Trophoblast cell (in vitro differentiated cells and primary cell): ENCODE results near the gene ADAMTSL2.
A peak's percentile ranks its signal among the peaks of the same experiment; 100 is the strongest.

Experiments
- DNase-seq, 2 donors: peaks; one replicate each; pipeline ENCODE4 v3.0.0-alpha.2; 2016
- H2AFZ ChIP-seq: 2 replicates; pipeline ENCODE4 v1.6.1; 2013; ENCODE audit warnings: low read length, moderate library complexity, mild to moderate bottlenecking; ENCODE audit not compliant: insufficient read depth, poor library complexity
- H2AK5ac ChIP-seq: 2 replicates; pipeline ENCODE4 v1.6.1; 2013; ENCODE audit warnings: mild to moderate bottlenecking, low read length
- H2BK120ac ChIP-seq: 2 replicates; pipeline ENCODE4 v1.6.1; 2013; ENCODE audit warnings: low read length, mild to moderate bottlenecking, moderate library complexity; ENCODE audit not compliant: insufficient read depth, poor library complexity
- H2BK12ac ChIP-seq: 2 replicates; pipeline ENCODE4 v1.6.1; 2013; ENCODE audit warnings: mild to moderate bottlenecking, low read length, moderate library complexity
- H2BK5ac ChIP-seq: 2 replicates; pipeline ENCODE4 v1.6.1; 2013; ENCODE audit warnings: low read length, low read depth, moderate library complexity, mild to moderate bottlenecking; ENCODE audit not compliant: poor library complexity
- H3K14ac ChIP-seq: 2 replicates; pipeline ENCODE4 v1.6.1; 2013; ENCODE audit warnings: mild to moderate bottlenecking, low read length
- H3K18ac ChIP-seq: 2 replicates; pipeline ENCODE4 v1.6.1; 2013; ENCODE audit warnings: mild to moderate bottlenecking, low read length
- H3K23ac ChIP-seq: 2 replicates; pipeline ENCODE4 v1.6.1; 2013; ENCODE audit warnings: low read length
- H3K27ac ChIP-seq: 2 replicates; pipeline ENCODE4 v1.5.1; 2013; ENCODE audit warnings: low read depth, mild to moderate bottlenecking, inconsistent platforms, low read length, moderate library complexity
- H3K27me3 ChIP-seq: 2 replicates; pipeline ENCODE4 v1.6.1; 2013; ENCODE audit warnings: inconsistent platforms, mild to moderate bottlenecking, low read length, moderate library complexity; ENCODE audit not compliant: insufficient read depth
- H3K36me3 ChIP-seq, 2 experiments: 1 replicate in 1 of 2; 2 replicates in 1 of 2; pipeline ENCODE4 v1.6.1; 2013; ENCODE audit warnings: low read length in 2 of 2, mild to moderate bottlenecking in 2 of 2, moderate library complexity in 1 of 2; ENCODE audit not compliant: insufficient read depth in 2 of 2, control insufficient read depth in 1 of 2
- H3K4ac ChIP-seq: 2 replicates; pipeline ENCODE4 v1.6.1; 2013; ENCODE audit warnings: low read depth, mild to moderate bottlenecking, low read length, moderate library complexity
- H3K4me1 ChIP-seq, 2 experiments: 1 replicate in 1 of 2; 2 replicates in 1 of 2; pipeline ENCODE4 v1.6.1; 2013; ENCODE audit warnings: low read length in 2 of 2, mild to moderate bottlenecking in 2 of 2, moderate library complexity in 1 of 2; ENCODE audit not compliant: insufficient read depth in 2 of 2, control insufficient read depth in 1 of 2
- H3K4me2 ChIP-seq: 2 replicates; pipeline ENCODE4 v1.6.1; 2013; ENCODE audit warnings: inconsistent platforms, mild to moderate bottlenecking, low read length, moderate library complexity
- H3K4me3 ChIP-seq: 2 replicates; pipeline ENCODE4 v1.5.1; 2013; ENCODE audit warnings: mild to moderate bottlenecking, low read depth, low read length, inconsistent platforms
- H3K79me1 ChIP-seq: one replicate; pipeline ENCODE4 v1.6.1; 2013; ENCODE audit warnings: low read length
- H3K79me2 ChIP-seq: 2 replicates; pipeline ENCODE4 v1.6.1; 2013; ENCODE audit warnings: low read length, mild to moderate bottlenecking; ENCODE audit not compliant: control insufficient read depth, insufficient read depth, poor library complexity
- H3K9ac ChIP-seq: 2 replicates; pipeline ENCODE4 v1.6.1; 2013; ENCODE audit warnings: mild to moderate bottlenecking, low read length
- H3K9me3 ChIP-seq: 2 replicates; pipeline ENCODE4 v1.6.1; 2013; ENCODE audit warnings: low read depth, mild to moderate bottlenecking, control low read depth, inconsistent platforms, low read length; ENCODE audit not compliant: insufficient read depth
- H4K12ac ChIP-seq: 2 replicates; pipeline ENCODE4 v1.6.1; 2013; ENCODE audit warnings: low read depth, mild to moderate bottlenecking, low read length, moderate library complexity
- H4K8ac ChIP-seq: 2 replicates; pipeline ENCODE4 v1.6.1; 2013; ENCODE audit warnings: low read depth, mild to moderate bottlenecking, low read length, moderate library complexity
- H4K91ac ChIP-seq: one replicate; pipeline ENCODE4 v1.6.1; 2013; ENCODE audit warnings: low read depth, mild to moderate bottlenecking, low read length, moderate library complexity
- WGBS: extraction: QIAGEN DNeasy Blood & Tissue Kit; methylation state at CpG from one replicate; pipeline ENCODE4 v1.1.7; 2013; ENCODE audit warnings: missing lambda C conversion rate; ENCODE audit not compliant: insufficient read length, insufficient coverage; ENCODE audit errors: extremely low coverage; 5-methylcytosine and 5-hydroxymethylcytosine counted together

ADAMTSL2 gene

GRCh38 chr9:133520121-133520835, 14.2 kb upstream of the ADAMTSL2 start:
- DNase-seq, result no peak
- WGBS, result no CpG with 5 or more reads among the region's 24 CpGs
- Histone ChIP-seq H2BK12ac (no peak overlapping the region), H2AK5ac (no peak overlapping the region), H2BK120ac (no peak overlapping the region), H3K9ac (no peak overlapping the region), H3K27ac (no peak overlapping the region), H3K4me2 (no peak overlapping the region), H4K8ac (no peak overlapping the region), H2BK5ac (no peak overlapping the region), H3K4me1 (peaks cover 0 to 2% of the 10 kb centered on the region in 2 experiments), H3K36me3 (no peaks in the 10 kb centered on the region), H3K79me2 (no peaks in the 10 kb centered on the region), H2AFZ (no peak overlapping the region), H4K12ac (no peak overlapping the region), H4K91ac (no peak overlapping the region), H3K14ac (no peak overlapping the region), H3K4me3 (no peak overlapping the region), H3K18ac (no peak overlapping the region), H3K79me1 (no peaks in the 10 kb centered on the region), H3K23ac (no peak overlapping the region), H3K4ac (no peak overlapping the region), H3K9me3 (no peaks in the 10 kb centered on the region), H3K27me3 (no peaks in the 10 kb centered on the region)

- H3K4me3 ChIP-seq, result no peak overlapping the region
- no peak overlapping the region for H4K12ac ChIP-seq
- H3K36me3 ChIP-seq, result no peaks in the 10 kb centered on the region
- H3K14ac ChIP-seq, result no peak overlapping the region
- H2BK12ac ChIP-seq, result no peak overlapping the region
- H3K27me3 ChIP-seq, result no peaks in the 10 kb centered on the region
- no peaks in the 10 kb centered on the region for H3K79me2 ChIP-seq
- no CpG with 5 or more reads among the region's 21 CpGs for WGBS
- peaks cover under 1% of the 10 kb centered on the region for H3K79me1 ChIP-seq
- no peak overlapping the region for H4K8ac ChIP-seq
- no peak overlapping the region for H2BK5ac ChIP-seq
- no peak overlapping the region for H2AFZ ChIP-seq
- H4K91ac ChIP-seq, result no peak overlapping the region
- H3K4me2 ChIP-seq, result no peak overlapping the region
- no peaks in the 10 kb centered on the region for H3K9me3 ChIP-seq
- no peak overlapping the region for H2AK5ac ChIP-seq
- DNase-seq, result no peak
- H3K4ac ChIP-seq, result no peak overlapping the region
- no peak overlapping the region for H3K27ac ChIP-seq
- peaks cover 2 to 4% of the 10 kb centered on the region in 2 experiments for H3K4me1 ChIP-seq
- no peak overlapping the region for H2BK120ac ChIP-seq
- no peak overlapping the region for H3K23ac ChIP-seq
- no peak overlapping the region for H3K9ac ChIP-seq
- no peak overlapping the region for H3K18ac ChIP-seq
These were observed 13.1 kb upstream of the ADAMTSL2 start for GRCh38 chr9:133521122-133522072.

GRCh38 chr9:133522073-133522910, 12.2 kb upstream of the ADAMTSL2 start:
- H3K36me3 ChIP-seq, result no peaks in the 10 kb centered on the region
- no peak overlapping the region for H4K8ac ChIP-seq
- no peak overlapping the region for H2AFZ ChIP-seq
- no peak overlapping the region for H3K4me3 ChIP-seq
- WGBS, result no CpG with 5 or more reads among the region's 14 CpGs
- H3K79me2 ChIP-seq, result no peaks in the 10 kb centered on the region
- no peak overlapping the region for H3K23ac ChIP-seq
- H3K27me3 ChIP-seq, result no peaks in the 10 kb centered on the region
- H3K9ac ChIP-seq, result no peak overlapping the region
- no peak overlapping the region for H3K18ac ChIP-seq
- no peak overlapping the region for H3K14ac ChIP-seq
- peaks cover 6% of the 10 kb centered on the region for H3K79me1 ChIP-seq
- no peak overlapping the region for H4K12ac ChIP-seq
- H2BK5ac ChIP-seq, result no peak overlapping the region
- no peaks in the 10 kb centered on the region for H3K9me3 ChIP-seq
- no peak overlapping the region for H4K91ac ChIP-seq
- no peak overlapping the region for H3K4me2 ChIP-seq
- H2AK5ac ChIP-seq, result no peak overlapping the region
- DNase-seq, result no peak
- no peak overlapping the region for H2BK120ac ChIP-seq
- H3K4me1 ChIP-seq, result peaks cover 10 to 12% of the 10 kb centered on the region in 2 experiments
- H2BK12ac ChIP-seq, result no peak overlapping the region
- no peak overlapping the region for H3K27ac ChIP-seq
- no peak overlapping the region for H3K4ac ChIP-seq

GRCh38 chr9:133523106-133523505, 11.4 kb upstream of the ADAMTSL2 start:
- Histone ChIP-seq H3K9ac (no peak overlapping the region), H3K27me3 (no peaks in the 10 kb centered on the region), H3K9me3 (no peaks in the 10 kb centered on the region), H4K12ac (no peak overlapping the region), H3K14ac (no peak overlapping the region), H3K4ac (no peak overlapping the region), H4K8ac (no peak overlapping the region), H3K36me3 (no peaks in the 10 kb centered on the region), H3K4me3 (peak overlapping the region; percentile 42), H3K23ac (no peak overlapping the region), H3K79me1 (peaks cover 9% of the 10 kb centered on the region), H2AFZ (no peak overlapping the region), H3K4me2 (no peak overlapping the region), H3K4me1 (peaks cover 17 to 20% of the 10 kb centered on the region in 2 experiments), H2BK12ac (no peak overlapping the region), H3K18ac (no peak overlapping the region), H4K91ac (no peak overlapping the region), H2BK5ac (no peak overlapping the region), H3K27ac (no peak overlapping the region), H2BK120ac (no peak overlapping the region), H2AK5ac (no peak overlapping the region), H3K79me2 (no peaks in the 10 kb centered on the region)
- DNase-seq, result no peak
- no CpG with 5 or more reads among the region's 8 CpGs for WGBS
